ENCODE data around the gene IL6ST.
"Not testable (repeated sequence)": the region's sequence is repeated elsewhere in the genome, so short reads cannot be mapped to it uniquely, and the experiment has no call there.

IL6ST gene

DNA sequence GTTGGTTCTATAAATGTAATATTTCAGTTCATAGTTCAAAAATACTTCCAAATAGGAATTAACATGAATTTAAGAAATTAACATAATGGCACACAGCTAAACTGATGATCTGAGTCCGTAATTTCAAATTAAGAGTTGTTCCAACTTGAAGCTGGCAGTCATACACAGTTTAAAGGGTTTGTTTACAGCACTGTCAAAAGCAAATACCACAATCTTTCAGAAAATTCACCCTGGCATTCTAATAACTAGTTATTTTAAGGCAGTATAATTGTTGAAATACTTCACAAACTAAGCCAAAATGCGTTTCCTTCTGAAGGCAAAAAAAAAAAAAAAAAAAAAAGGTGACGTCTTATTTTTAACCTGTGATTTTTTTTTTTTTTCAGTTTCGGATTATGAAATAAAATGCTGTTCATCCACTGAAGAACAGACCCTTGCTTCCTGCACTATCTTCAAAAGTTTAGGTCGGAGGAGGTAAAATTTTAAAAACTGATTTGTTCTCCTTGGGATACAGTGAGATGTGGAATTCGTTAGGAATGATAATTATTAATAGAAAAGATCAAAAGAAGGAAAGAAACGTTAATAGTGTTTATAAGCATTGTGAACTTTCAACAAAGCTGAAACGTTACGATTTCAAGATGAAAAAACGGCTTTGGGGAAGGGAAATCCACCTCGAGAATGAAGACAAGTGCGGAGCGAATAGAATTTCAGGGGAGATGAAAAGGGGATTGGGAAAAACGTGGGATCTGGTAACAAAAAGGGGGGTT, 850 bp downstream of the IL6ST start:
- no peak for DNase-seq (ENCODE audit: low spot score)
- in situ Hi-C loops (cut with MboI; ENCODE audit: low pct_unique_long_range_greater_than_20kb, low sequenced_read_pairs, unreplicated experiment): no loop called here
- TF ChIP-seq, protein P1, sequence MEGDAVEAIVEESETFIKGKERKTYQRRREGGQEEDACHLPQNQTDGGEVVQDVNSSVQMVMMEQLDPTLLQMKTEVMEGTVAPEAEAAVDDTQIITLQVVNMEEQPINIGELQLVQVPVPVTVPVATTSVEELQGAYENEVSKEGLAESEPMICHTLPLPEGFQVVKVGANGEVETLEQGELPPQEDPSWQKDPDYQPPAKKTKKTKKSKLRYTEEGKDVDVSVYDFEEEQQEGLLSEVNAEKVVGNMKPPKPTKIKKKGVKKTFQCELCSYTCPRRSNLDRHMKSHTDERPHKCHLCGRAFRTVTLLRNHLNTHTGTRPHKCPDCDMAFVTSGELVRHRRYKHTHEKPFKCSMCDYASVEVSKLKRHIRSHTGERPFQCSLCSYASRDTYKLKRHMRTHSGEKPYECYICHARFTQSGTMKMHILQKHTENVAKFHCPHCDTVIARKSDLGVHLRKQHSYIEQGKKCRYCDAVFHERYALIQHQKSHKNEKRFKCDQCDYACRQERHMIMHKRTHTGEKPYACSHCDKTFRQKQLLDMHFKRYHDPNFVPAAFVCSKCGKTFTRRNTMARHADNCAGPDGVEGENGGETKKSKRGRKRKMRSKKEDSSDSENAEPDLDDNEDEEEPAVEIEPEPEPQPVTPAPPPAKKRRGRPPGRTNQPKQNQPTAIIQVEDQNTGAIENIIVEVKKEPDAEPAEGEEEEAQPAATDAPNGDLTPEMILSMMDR (IDR thresholded peaks at IDR 0.05; ENCODE audit: extremely low read depth, insufficient read depth, missing control alignments): no peak

DNA sequence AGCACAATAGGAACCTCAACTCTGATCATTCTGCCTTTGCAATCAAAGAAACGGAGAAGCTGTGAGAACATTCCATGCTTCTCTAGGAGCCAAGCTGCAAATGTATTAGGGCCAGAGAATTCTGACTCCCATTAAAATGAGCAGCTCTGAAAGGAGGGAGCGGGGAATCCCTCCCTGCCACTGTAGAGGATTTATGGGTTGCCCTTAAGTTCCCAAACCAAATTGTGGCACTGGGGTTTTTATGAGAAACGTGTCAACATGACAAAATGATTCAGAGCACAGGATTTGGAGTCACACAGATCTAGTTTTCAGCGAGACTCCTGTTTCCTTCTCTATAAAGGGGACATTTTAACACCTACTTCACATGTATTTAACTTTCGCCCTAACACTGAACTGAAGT, 1.8 kb downstream of the IL6ST start:
- no peak for DNase-seq (ENCODE audit: low spot score)
- in situ Hi-C loops (cut with MboI; ENCODE audit: low pct_unique_long_range_greater_than_20kb, low sequenced_read_pairs, unreplicated experiment): no loop called here
- TF ChIP-seq, protein P1 (IDR thresholded peaks at IDR 0.05; ENCODE audit: extremely low read depth, insufficient read depth, missing control alignments): no peak

DNA sequence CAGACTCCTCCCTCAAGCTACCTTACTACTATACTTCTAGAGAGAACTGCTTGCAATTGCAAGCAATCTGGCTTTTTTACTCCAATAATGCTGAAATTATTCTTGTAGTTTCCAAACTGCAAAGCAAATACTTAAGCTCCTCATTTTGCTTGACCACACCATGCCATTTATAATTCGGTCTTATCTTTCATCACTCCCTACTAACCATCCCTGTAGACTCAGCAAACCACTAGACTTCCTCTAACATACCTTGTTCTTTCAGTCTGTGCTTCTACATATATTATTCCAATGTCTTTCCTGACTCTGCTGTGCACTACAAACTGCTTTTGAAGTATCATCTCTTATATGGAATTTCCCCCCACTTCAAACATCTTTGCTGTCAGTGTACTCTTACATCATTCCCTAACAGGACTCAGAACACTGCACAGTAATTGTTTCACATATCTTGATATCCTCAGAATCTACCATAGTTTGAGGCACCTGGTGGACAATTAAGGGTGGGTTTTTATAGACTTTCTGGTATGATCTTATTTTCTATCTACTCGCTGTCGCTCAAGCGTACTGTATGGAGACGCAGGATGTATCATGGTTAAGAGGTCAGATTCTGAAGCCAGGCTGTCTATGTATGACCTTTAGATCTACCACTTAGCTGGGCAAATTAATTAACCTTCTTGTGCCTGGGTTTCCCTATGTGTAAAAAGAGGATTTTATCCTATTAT, 2.8 kb downstream of the IL6ST start:
- DNase-seq (ENCODE audit: low spot score): no peak
- TF ChIP-seq, protein P1 (IDR thresholded peaks at IDR 0.05; ENCODE audit: extremely low read depth, insufficient read depth, missing control alignments): no peak
- in situ Hi-C loops (cut with MboI; ENCODE audit: low pct_unique_long_range_greater_than_20kb, low sequenced_read_pairs, unreplicated experiment): no loop called here

DNA sequence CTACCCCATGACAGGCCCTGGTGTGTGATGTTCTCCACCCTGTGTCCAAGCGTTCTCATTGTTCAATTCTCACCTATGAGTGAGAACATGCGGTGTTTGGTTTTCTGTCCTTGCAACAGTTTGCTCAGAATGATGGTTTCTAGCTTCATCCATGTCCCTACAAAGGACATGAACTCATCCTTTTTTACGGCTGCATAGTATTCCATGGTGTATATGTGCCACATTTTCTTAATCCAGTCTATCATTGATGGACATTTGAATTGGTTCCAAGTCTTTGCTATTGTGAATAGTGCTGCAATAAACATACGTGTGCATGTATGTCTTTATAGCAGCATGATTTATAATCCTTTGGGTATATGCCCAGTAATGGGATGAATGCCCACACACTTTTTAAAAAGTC, 3.9 kb downstream of the IL6ST start:
- in situ Hi-C loops (cut with MboI; ENCODE audit: low pct_unique_long_range_greater_than_20kb, low sequenced_read_pairs, unreplicated experiment); DNase-seq (ENCODE audit: low spot score): not testable (repeated sequence)

DNA sequence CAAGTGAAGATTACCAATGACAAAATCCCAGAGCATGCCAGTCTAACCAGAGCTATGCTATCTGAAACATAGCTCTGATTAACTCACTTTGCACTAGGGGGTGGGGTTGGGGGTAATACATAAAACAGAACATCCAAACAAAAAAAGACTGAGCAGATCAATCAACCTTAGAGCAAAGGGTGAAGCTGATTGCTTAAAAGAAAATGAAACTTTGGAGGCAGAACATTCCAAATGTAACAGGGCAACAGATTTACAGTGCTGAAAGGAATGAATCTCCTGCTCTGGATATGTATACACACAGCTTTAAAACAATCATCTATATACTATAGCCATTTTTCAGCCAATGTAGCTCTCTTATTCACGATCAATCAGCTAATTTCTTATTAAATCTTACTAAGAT, 4.9 kb downstream of the IL6ST start:
- TF ChIP-seq, protein P1 (IDR thresholded peaks at IDR 0.05; ENCODE audit: extremely low read depth, insufficient read depth, missing control alignments): no peak
- DNase-seq (ENCODE audit: low spot score): no peak
- in situ Hi-C loops (cut with MboI; ENCODE audit: low pct_unique_long_range_greater_than_20kb, low sequenced_read_pairs, unreplicated experiment): no loop called here

DNA sequence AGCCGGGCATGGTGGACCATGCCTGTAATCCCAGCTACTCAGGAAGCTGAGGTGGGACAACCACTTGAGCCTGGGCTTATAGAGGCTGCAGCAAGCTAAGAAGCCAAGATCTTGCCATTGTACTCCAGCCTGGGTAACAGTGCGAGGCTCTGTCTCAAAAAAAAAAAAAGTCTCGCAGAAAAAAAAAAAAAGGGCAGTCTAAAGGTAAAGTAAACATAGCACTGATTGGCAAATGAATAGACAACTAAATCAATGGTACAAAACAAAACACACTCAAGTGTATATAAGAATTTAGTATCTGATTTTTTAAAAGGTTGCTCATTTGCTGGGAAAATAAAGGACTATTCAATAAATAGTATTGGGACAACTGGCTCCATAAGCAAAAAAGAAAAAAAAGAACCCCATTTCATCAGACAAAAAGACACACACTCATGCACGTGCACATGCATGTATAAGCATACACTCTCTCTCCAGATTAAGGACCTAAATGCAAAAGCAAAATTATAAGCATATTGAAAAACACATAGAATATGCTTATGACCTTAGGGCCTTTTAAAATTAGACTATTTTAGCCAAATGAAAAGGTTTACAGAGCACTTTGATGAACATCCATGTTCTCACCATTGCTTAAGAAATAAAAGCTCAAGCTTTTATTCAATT, 5.7 kb downstream of the IL6ST start:
- TF ChIP-seq, protein P1 (IDR thresholded peaks at IDR 0.05; ENCODE audit: extremely low read depth, insufficient read depth, missing control alignments): no peak
- in situ Hi-C loops (cut with MboI; ENCODE audit: low pct_unique_long_range_greater_than_20kb, low sequenced_read_pairs, unreplicated experiment): no loop called here
- no peak for DNase-seq (ENCODE audit: low spot score)

DNA sequence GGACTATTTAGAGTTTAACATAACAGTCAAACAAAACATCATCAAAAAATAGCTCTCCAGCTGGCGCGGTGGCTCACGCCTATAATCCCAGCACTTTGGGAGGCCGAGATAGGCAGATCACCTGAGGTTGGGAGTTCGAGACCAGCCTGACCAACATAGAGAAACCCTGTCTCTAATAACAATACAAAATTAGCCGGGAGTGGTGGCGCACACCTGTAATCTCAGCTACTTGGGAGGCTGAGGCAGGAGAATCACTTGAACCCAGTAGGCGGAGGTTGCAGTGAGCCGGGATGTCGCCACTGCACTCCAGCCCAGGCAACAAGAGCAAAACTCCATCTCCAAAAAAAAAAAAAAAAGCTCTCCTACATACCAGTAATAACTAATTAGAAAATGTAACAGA, 6.3 kb downstream of the IL6ST start:
- DNase-seq (ENCODE audit: low spot score); in situ Hi-C loops (cut with MboI; ENCODE audit: low pct_unique_long_range_greater_than_20kb, low sequenced_read_pairs, unreplicated experiment): not testable (repeated sequence)
